ENCODE results near the gene ADAD1. TPM values are rescaled to one million over a fixed set of nuclear protein-coding genes. Genes with fewer than 3 reads are reported as not detected.
A peak's percentile ranks its signal among the peaks of the same experiment; 100 is the strongest.

Gene ADAD1
- not detected for total RNA-seq
- not detected for polyA plus RNA-seq
- not detected for total RNA-seq

DNA sequence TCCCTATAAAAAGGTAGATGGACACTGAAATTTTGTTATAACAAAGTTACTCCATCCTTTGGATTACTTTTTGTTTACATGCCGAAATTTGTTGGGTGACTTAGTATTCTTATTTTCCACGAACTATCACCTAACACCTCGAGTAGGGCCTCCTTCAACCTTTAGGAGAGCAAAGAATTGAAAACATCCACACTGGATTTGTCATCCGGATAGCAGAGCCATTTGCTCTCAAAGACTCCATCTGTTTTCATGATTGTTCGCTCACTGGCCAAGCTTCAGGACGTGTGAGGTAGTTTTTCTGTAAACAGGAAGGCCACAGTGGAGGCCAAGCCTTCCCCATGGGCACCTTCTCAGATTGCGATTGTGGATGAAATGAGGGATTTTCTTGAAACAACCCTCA, at the start of gene ADAD1:
TSS of gene ADAD1 (plus strand) at position 301 of the 400 bp plus-strand sequence. CDS start 1,059 bp downstream, outside the sequence.
- DNase-seq = no peak
- H3K4me1 ChIP-seq (ENCODE audit: control insufficient read depth in 2 of 2, insufficient read depth in 2 of 2, low read length in 2 of 2) = no peaks in the 10 kb centered on the region
- H3K27ac ChIP-seq (ENCODE audit: low read depth, low read length) = no peak within 1 kb of the TSS
- ATAC-seq = no peak
- POLR2A ChIA-PET = interaction anchor here (0.6 kb wide), 1 partner anchor 14 kb away, joined by 3 read pairs; no protein-coding TSS in a partner anchor
- CTCF ChIA-PET = no interaction called here
- intact Hi-C loops (cut with micrococcal nuclease) = no loop called here
- no peaks in the 10 kb centered on the region for H3K9me3 ChIP-seq (ENCODE audit: control insufficient read depth in 2 of 3, low read length in 3 of 3)
- H3K4me3 Mint-ChIP-seq = no peak within 1 kb of the TSS
- H3K27me3 ChIP-seq (ENCODE audit: control insufficient read depth in 2 of 2, insufficient read depth in 2 of 2, low read length in 2 of 2) = no peaks in the 10 kb centered on the region
- peaks cover 0 to 2% (median 0%) of the 10 kb centered on the region in 11 donors for H3K9me3 Mint-ChIP-seq
- H3K4me1 Mint-ChIP-seq = no peaks in the 10 kb centered on the region
- no peak within 1 kb of the TSS for H3K27ac Mint-ChIP-seq
- no peaks in the 10 kb centered on the region for H3K36me3 Mint-ChIP-seq
- no peak within 1 kb of the TSS for H3K4me3 ChIP-seq (ENCODE audit: low read length)
- no peaks in the 10 kb centered on the region for H3K36me3 ChIP-seq (ENCODE audit: control insufficient read depth in 2 of 3, insufficient read depth in 3 of 3, low read length in 3 of 3)
- no peaks in the 10 kb centered on the region for H3K27me3 Mint-ChIP-seq

- intact Hi-C loops (cut with micrococcal nuclease) = no loop called here
- Mint-ChIP-seq H3K27me3 (no peaks in the 10 kb centered on the region), H3K4me1 (peaks cover 0 to 15% (median 0%) of the 10 kb centered on the region in 7 donors), H3K9me3 (peaks cover 0 to 3% (median 0%) of the 10 kb centered on the region in 11 donors), H3K4me3 (no peak overlapping the region), H3K36me3 (peaks cover 9 to 58% (median 46%) of the 10 kb centered on the region in 5 donors), H3K27ac (peak overlapping the region in 1 of 9 donors; percentile 32)
- no peaks in the 10 kb centered on the region for H3K27me3 ChIP-seq (ENCODE audit: control insufficient read depth in 2 of 2, insufficient read depth in 2 of 2, low read length in 2 of 2)
- peaks cover 0 to 36% (median 9%) of the 10 kb centered on the region in 3 experiments for H3K36me3 ChIP-seq (ENCODE audit: control insufficient read depth in 2 of 3, insufficient read depth in 3 of 3, low read length in 3 of 3)
- DNase-seq = no peak
- CTCF ChIA-PET = no interaction called here
- ATAC-seq = no peak
- no peak overlapping the region for H3K4me3 ChIP-seq (ENCODE audit: low read length)
- no peaks in the 10 kb centered on the region for H3K4me1 ChIP-seq (ENCODE audit: control insufficient read depth in 2 of 2, insufficient read depth in 2 of 2, low read length in 2 of 2)
- no peak overlapping the region for H3K27ac ChIP-seq (ENCODE audit: low read depth, low read length)
- no peaks in the 10 kb centered on the region for H3K9me3 ChIP-seq (ENCODE audit: control insufficient read depth in 2 of 3, low read length in 3 of 3)
- POLR2A ChIA-PET = no interaction called here
Measured at GRCh38 chr4:122329876-122330565, 48.8 kb upstream of the ADAD1 start.

DNA sequence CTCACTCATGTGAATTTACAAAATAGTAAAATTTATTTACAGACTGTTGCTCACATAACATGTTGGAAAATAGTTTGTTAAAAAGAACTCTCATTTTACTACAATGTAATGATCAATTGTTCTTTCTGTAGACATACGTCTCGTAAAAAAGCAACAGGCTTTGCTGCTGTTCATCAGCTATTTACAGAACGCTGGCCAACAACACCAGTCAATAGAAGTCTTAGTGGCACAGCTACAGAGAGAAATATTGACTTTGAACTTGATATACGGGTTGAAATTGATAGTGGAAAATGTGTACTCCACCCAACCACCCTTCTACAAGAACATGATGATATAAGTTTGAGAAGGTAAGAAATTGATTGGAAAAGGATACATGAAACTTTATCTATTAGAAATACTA, 47.6 kb upstream of the ADAD1 start:
- H3K4me3 Mint-ChIP-seq = no peak overlapping the region
- H3K4me1 Mint-ChIP-seq = peaks cover 0 to 15% (median 0%) of the 10 kb centered on the region in 7 donors
- Histone ChIP-seq H3K9me3 (ENCODE audit: control insufficient read depth in 2 of 3, low read length in 3 of 3) (no peaks in the 10 kb centered on the region), H3K4me3 (ENCODE audit: low read length) (no peak overlapping the region), H3K27me3 (ENCODE audit: control insufficient read depth in 2 of 2, insufficient read depth in 2 of 2, low read length in 2 of 2) (no peaks in the 10 kb centered on the region), H3K4me1 (ENCODE audit: control insufficient read depth in 2 of 2, insufficient read depth in 2 of 2, low read length in 2 of 2) (no peaks in the 10 kb centered on the region), H3K36me3 (ENCODE audit: control insufficient read depth in 2 of 3, insufficient read depth in 3 of 3, low read length in 3 of 3) (peaks cover 0 to 47% (median 9%) of the 10 kb centered on the region in 3 experiments), H3K27ac (ENCODE audit: low read depth, low read length) (no peak overlapping the region)
- ChIA-PET POLR2A (interaction anchor here (0.5 kb wide), 1 partner anchor 144 kb away, joined by 3 read pairs; no protein-coding TSS in a partner anchor), CTCF (no interaction called here)
- H3K27ac Mint-ChIP-seq = no peak overlapping the region
- peaks cover 11 to 60% (median 46%) of the 10 kb centered on the region in 5 donors for H3K36me3 Mint-ChIP-seq
- H3K9me3 Mint-ChIP-seq = peaks cover 0 to 5% (median 0%) of the 10 kb centered on the region in 11 donors
- H3K27me3 Mint-ChIP-seq = no peaks in the 10 kb centered on the region
- ATAC-seq (no peak), DNase-seq (no peak)
- intact Hi-C loops (cut with micrococcal nuclease) = no loop called here

GRCh38 chr4:122334828-122335227, 44.0 kb upstream of the ADAD1 start:
- Histone ChIP-seq H3K27me3 (ENCODE audit: control insufficient read depth in 2 of 2, insufficient read depth in 2 of 2, low read length in 2 of 2) (no peaks in the 10 kb centered on the region), H3K4me1 (ENCODE audit: control insufficient read depth in 2 of 2, insufficient read depth in 2 of 2, low read length in 2 of 2) (no peaks in the 10 kb centered on the region), H3K9me3 (ENCODE audit: control insufficient read depth in 2 of 3, low read length in 3 of 3) (no peaks in the 10 kb centered on the region), H3K36me3 (ENCODE audit: control insufficient read depth in 2 of 3, insufficient read depth in 3 of 3, low read length in 3 of 3) (peaks cover 0 to 39% (median 17%) of the 10 kb centered on the region in 3 experiments), H3K27ac (ENCODE audit: low read depth, low read length) (no peak overlapping the region), H3K4me3 (ENCODE audit: low read length) (no peak overlapping the region)
- H3K27ac Mint-ChIP-seq = no peak overlapping the region
- DNase-seq = no peak
- peaks cover 0 to 13% (median 0%) of the 10 kb centered on the region in 7 donors for H3K4me1 Mint-ChIP-seq
- ChIA-PET CTCF (interaction anchor here (0.7 kb wide), 1 partner anchor 394 kb away, joined by 3 read pairs; no protein-coding TSS in a partner anchor), POLR2A (no interaction called here)
- no peaks in the 10 kb centered on the region for H3K27me3 Mint-ChIP-seq
- no peak overlapping the region for H3K4me3 Mint-ChIP-seq
- H3K9me3 Mint-ChIP-seq = peaks cover 0 to 3% (median 0%) of the 10 kb centered on the region in 11 donors
- no peak for ATAC-seq
- peaks cover 9 to 49% (median 37%) of the 10 kb centered on the region in 5 donors for H3K36me3 Mint-ChIP-seq
- intact Hi-C loops (cut with micrococcal nuclease) = no loop called here

DNA sequence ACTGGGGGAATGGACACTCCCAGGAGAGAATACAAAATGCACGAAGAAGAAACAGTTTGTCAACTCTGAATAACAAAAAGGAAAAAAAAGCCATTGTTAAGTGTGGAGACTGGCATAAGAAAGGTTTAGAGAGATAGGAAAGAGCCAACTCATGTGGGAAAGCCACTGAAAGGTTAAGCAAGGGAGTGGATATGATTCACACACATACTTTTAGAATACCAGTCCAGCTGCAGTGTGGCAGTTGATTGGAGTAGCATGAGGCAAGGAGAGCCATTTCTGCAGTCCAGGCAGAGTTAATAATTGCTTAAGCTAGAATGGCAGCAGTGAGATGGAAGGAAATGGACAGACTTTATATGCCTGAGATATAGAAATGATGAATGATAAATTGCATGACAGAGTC, 36.9 kb upstream of the ADAD1 start:
- no peak overlapping the region for H3K4me3 Mint-ChIP-seq
- ChIA-PET CTCF (no interaction called here), POLR2A (no interaction called here)
- peaks cover 5 to 47% (median 23%) of the 10 kb centered on the region in 5 donors for H3K36me3 Mint-ChIP-seq
- no peaks in the 10 kb centered on the region for H3K27me3 Mint-ChIP-seq
- ATAC-seq (no peak), DNase-seq (no peak)
- no peaks in the 10 kb centered on the region for H3K4me1 Mint-ChIP-seq
- H3K36me3 ChIP-seq (ENCODE audit: control insufficient read depth in 2 of 3, insufficient read depth in 3 of 3, low read length in 3 of 3) = peaks cover 0 to 29% (median 2%) of the 10 kb centered on the region in 3 experiments
- H3K27ac Mint-ChIP-seq = no peak overlapping the region
- H3K4me1 ChIP-seq (ENCODE audit: control insufficient read depth in 2 of 2, insufficient read depth in 2 of 2, low read length in 2 of 2) = no peaks in the 10 kb centered on the region
- no peak overlapping the region for H3K4me3 ChIP-seq (ENCODE audit: low read length)
- no peaks in the 10 kb centered on the region for H3K9me3 ChIP-seq (ENCODE audit: control insufficient read depth in 2 of 3, low read length in 3 of 3)
- no peak overlapping the region for H3K27ac ChIP-seq (ENCODE audit: low read depth, low read length)
- no peaks in the 10 kb centered on the region for H3K9me3 Mint-ChIP-seq
- intact Hi-C loops (cut with micrococcal nuclease) = no loop called here
- no peaks in the 10 kb centered on the region for H3K27me3 ChIP-seq (ENCODE audit: control insufficient read depth in 2 of 2, insufficient read depth in 2 of 2, low read length in 2 of 2)

DNA sequence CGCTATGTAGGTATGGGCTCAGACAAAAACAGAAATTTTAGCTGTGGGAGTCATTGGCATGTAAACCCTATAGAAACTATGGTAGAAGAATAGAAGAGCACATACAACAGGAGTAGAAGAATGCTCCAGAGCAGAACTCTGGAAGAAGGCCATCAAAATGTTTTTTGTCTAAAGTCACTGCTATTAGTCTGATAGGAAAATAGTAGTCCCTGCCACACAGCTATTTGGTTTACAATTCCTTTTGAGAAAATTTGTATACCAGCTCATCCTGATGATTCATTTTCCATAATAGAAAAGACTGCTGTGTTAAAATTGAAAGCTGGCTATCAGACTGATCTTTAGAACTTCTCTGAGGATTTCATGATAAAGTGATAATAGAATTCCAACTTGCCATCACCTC, 32.8 kb upstream of the ADAD1 start:
- H3K27me3 Mint-ChIP-seq = no peaks in the 10 kb centered on the region
- intact Hi-C loops (cut with micrococcal nuclease) = no loop called here
- H3K4me1 Mint-ChIP-seq = no peaks in the 10 kb centered on the region
- H3K36me3 ChIP-seq (ENCODE audit: control insufficient read depth in 2 of 3, insufficient read depth in 3 of 3, low read length in 3 of 3) = peaks cover 7 to 51% (median 27%) of the 10 kb centered on the region in 3 experiments
- ATAC-seq = no peak
- H3K27me3 ChIP-seq (ENCODE audit: control insufficient read depth in 2 of 2, insufficient read depth in 2 of 2, low read length in 2 of 2) = no peaks in the 10 kb centered on the region
- no peaks in the 10 kb centered on the region for H3K9me3 Mint-ChIP-seq
- H3K4me3 ChIP-seq (ENCODE audit: low read length) = no peak overlapping the region
- no peak overlapping the region for H3K27ac Mint-ChIP-seq
- ChIA-PET CTCF (no interaction called here), POLR2A (no interaction called here)
- DNase-seq = no peak
- H3K4me3 Mint-ChIP-seq = no peak overlapping the region
- H3K36me3 Mint-ChIP-seq = peaks cover 25 to 74% (median 45%) of the 10 kb centered on the region in 5 donors
- no peaks in the 10 kb centered on the region for H3K4me1 ChIP-seq (ENCODE audit: control insufficient read depth in 2 of 2, insufficient read depth in 2 of 2, low read length in 2 of 2)
- no peak overlapping the region for H3K27ac ChIP-seq (ENCODE audit: low read depth, low read length)
- H3K9me3 ChIP-seq (ENCODE audit: control insufficient read depth in 2 of 3, low read length in 3 of 3) = no peaks in the 10 kb centered on the region

GRCh38 chr4:122346503-122346902, 32.3 kb upstream of the ADAD1 start:
- Mint-ChIP-seq H3K27me3 (no peaks in the 10 kb centered on the region), H3K4me1 (no peaks in the 10 kb centered on the region), H3K9me3 (no peaks in the 10 kb centered on the region), H3K4me3 (no peak overlapping the region), H3K36me3 (peaks cover 30 to 78% (median 49%) of the 10 kb centered on the region in 5 donors), H3K27ac (no peak overlapping the region)
- no peaks in the 10 kb centered on the region for H3K27me3 ChIP-seq (ENCODE audit: control insufficient read depth in 2 of 2, insufficient read depth in 2 of 2, low read length in 2 of 2)
- DNase-seq = no peak
- no peak for ATAC-seq
- no peaks in the 10 kb centered on the region for H3K4me1 ChIP-seq (ENCODE audit: control insufficient read depth in 2 of 2, insufficient read depth in 2 of 2, low read length in 2 of 2)
- intact Hi-C loops (cut with micrococcal nuclease) = no loop called here
- no peaks in the 10 kb centered on the region for H3K9me3 ChIP-seq (ENCODE audit: control insufficient read depth in 2 of 3, low read length in 3 of 3)
- no peak overlapping the region for H3K4me3 ChIP-seq (ENCODE audit: low read length)
- POLR2A ChIA-PET = no interaction called here
- no peak overlapping the region for H3K27ac ChIP-seq (ENCODE audit: low read depth, low read length)
- CTCF ChIA-PET = no interaction called here
- peaks cover 7 to 56% (median 27%) of the 10 kb centered on the region in 3 experiments for H3K36me3 ChIP-seq (ENCODE audit: control insufficient read depth in 2 of 3, insufficient read depth in 3 of 3, low read length in 3 of 3)

Data from naive thymus-derived CD4-positive, alpha-beta T cell (primary cell).